Measurements from ENCODE around the gene C1QTNF4. TPM values are rescaled to one million over a fixed set of nuclear protein-coding genes. Genes with fewer than 3 reads are reported as not detected.

C1QTNF4 gene
- total and polyA plus RNA-seq, 2 of the 13 experiments (the other 11 are each of a cell fraction or from before 2014, with no cell fraction given), result not detected

DNA sequence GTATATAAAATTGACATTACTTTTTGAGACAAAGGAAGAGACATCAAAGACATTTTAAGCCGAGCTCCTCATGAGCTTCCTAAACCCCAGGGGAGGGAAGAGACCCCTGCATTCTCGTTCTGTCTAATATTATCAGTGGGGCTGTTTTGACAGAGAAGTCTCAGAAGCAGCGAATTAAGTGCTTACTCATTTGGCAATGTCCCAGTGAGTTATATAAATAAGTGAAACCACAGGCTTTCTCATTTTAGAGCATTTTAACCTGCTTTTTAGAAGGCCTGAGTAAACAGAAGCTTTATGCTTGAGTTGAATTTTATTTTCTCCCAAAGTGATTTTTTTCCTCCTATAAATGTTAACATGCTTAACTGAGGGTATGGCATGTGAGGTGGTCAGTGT lies 23.2 kb upstream of the C1QTNF4 start:
- Histone ChIP-seq H4K20me1 (ENCODE audit: insufficient read depth, low read length) (no peaks in the 10 kb centered on the region), H3K79me2 (ENCODE audit: insufficient read depth, low read length) (no peaks in the 10 kb centered on the region), H3K4me1 (ENCODE audit: insufficient read depth, low read length) (no peaks in the 10 kb centered on the region), H3K36me3 (replicated peaks in 1 of 2; ENCODE audit: control insufficient read depth in 1 of 2, insufficient read depth in 2 of 2, low read length in 2 of 2) (peaks cover 6 to 34% of the 10 kb centered on the region in 2 experiments; a peak in 4 of 5 replicates), H3K4me2 (ENCODE audit: low read depth, low read length) (no peak overlapping the region), H3K9ac (ENCODE audit: insufficient read depth, low read depth, low read length) (no peak overlapping the region), H3K27me3 (ENCODE audit: control insufficient read depth in 1 of 2, insufficient read depth in 2 of 2, low read length in 2 of 2) (no peaks in the 10 kb centered on the region), H3K27ac (ENCODE audit: extremely low read length, insufficient read depth, low read length) (no peak overlapping the region), H3K9me3 (ENCODE audit: low read length) (no peaks in the 10 kb centered on the region), H2AFZ (ENCODE audit: low read length) (no peak overlapping the region), H3K4me3 (replicated peaks in 1 of 3; ENCODE audit: insufficient read depth in 1 of 3, low read depth in 2 of 3, low read length in 3 of 3) (no peak overlapping the region)
- intact Hi-C loops (cut with micrococcal nuclease; ENCODE audit: unreplicated experiment), result no loop called here
- in situ Hi-C loops (cut with HindIII; ENCODE audit: extremely low pct_ligation_motif_present, low pct_unique_long_range_greater_than_20kb), result no loop called here
- POLR2A ChIA-PET, result interaction anchor here (0.8 to 1.0 kb wide), 2 partner anchors 30 to 39 kb away, joined by 3 read pairs; partner anchors contain the start of genes KBTBD4 and NDUFS3
- 97% methylated on average over 3 of the region's 3 CpGs for WGBS (ENCODE audit: low lambda C conversion rate)
- BruUV-seq (replicated peaks), result no TSS peak
- CTCF ChIA-PET (ENCODE audit: low intra/inter-chr PET ratio, low total read pairs), result no interaction called here
- no peak for ATAC-seq
- FAIRE-seq, result no peak
- no peak for TF ChIP-seq ZNF678 (CRISPR knock-in tag; IDR thresholded peaks at IDR 0.05)
- no peak for DNase-seq (ENCODE audit: low spot score)

DNA sequence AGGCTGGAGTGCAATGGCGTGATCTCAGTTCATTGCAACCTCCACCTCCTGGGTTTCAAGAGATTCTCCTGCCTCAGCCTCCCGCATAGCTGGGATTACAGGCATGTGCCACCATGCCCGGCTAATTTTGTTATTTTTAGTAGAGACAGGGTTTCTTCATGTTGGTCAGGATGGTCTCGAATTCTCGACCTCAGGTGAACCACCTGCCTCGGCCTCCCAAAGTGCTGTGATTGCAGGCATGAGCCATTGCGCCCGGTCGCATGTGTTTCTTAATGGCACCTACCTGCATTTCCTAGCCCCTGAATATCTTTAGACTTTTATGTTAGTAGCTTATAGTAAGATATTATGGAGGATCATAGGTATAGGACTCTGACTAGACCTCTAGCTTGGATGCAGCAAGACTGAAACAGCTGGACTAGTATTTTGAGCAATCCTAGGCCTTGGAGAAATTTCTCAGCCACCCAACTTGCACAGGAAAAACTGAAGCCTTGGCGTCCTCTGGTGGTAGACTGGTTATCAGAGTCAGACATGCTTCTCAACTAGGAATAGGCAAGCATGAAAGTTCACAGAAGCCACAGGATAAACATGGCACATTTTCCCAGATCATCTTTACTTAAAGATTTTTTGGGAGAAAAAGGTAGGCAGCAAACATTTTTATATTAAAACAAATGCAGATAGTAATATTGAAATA lies 22.7 kb upstream of the C1QTNF4 start:
- ATAC-seq, result peak; percentile 85
- POLR2A ChIA-PET, result interaction anchor here (0.8 to 1.0 kb wide), 2 partner anchors 29 to 38 kb away, joined by 3 read pairs; partner anchors contain the start of genes KBTBD4 and NDUFS3
- Histone ChIP-seq H3K27me3 (ENCODE audit: control insufficient read depth in 1 of 2, insufficient read depth in 2 of 2, low read length in 2 of 2) (no peaks in the 10 kb centered on the region), H3K4me3 (replicated peaks in 1 of 3; ENCODE audit: insufficient read depth in 1 of 3, low read depth in 2 of 3, low read length in 3 of 3) (no peak overlapping the region), H3K36me3 (replicated peaks in 1 of 2; ENCODE audit: control insufficient read depth in 1 of 2, insufficient read depth in 2 of 2, low read length in 2 of 2) (peaks cover 3 to 29% of the 10 kb centered on the region in 2 experiments; a peak in 4 of 5 replicates), H3K27ac (ENCODE audit: extremely low read length, insufficient read depth, low read length) (no peak overlapping the region), H3K9me3 (ENCODE audit: low read length) (no peaks in the 10 kb centered on the region), H2AFZ (ENCODE audit: low read length) (no peak overlapping the region), H3K4me2 (ENCODE audit: low read depth, low read length) (no peak overlapping the region), H4K20me1 (ENCODE audit: insufficient read depth, low read length) (no peaks in the 10 kb centered on the region), H3K9ac (ENCODE audit: insufficient read depth, low read depth, low read length) (no peak overlapping the region), H3K4me1 (ENCODE audit: insufficient read depth, low read length) (no peaks in the 10 kb centered on the region), H3K79me2 (ENCODE audit: insufficient read depth, low read length) (no peaks in the 10 kb centered on the region)
- peak; percentile 58 for DNase-seq (ENCODE audit: low spot score)
- FAIRE-seq, result peak; percentile 64
- CTCF ChIA-PET (ENCODE audit: low intra/inter-chr PET ratio, low total read pairs), result no interaction called here
- intact Hi-C loops (cut with micrococcal nuclease; ENCODE audit: unreplicated experiment), result no loop called here
- in situ Hi-C loops (cut with HindIII; ENCODE audit: extremely low pct_ligation_motif_present, low pct_unique_long_range_greater_than_20kb), result no loop called here
- WGBS (ENCODE audit: low lambda C conversion rate), result 84% methylated on average over 10 of the region's 10 CpGs
- BruUV-seq (replicated peaks), result no TSS peak
- TF ChIP-seq ZNF468 (CRISPR knock-in tag; IDR thresholded peaks at IDR 0.05) (no peak), RFXAP (CRISPR knock-in tag; IDR thresholded peaks at IDR 0.05; ENCODE audit: borderline replicate concordance) (0 out of 2 replicates have a peak, but pooled peaks have one; percentile 24), KDM5B (CRISPR knock-in tag; IDR thresholded peaks at IDR 0.05; ENCODE audit: borderline replicate concordance) (no peak), REL (CRISPR knock-in tag; conservative IDR thresholded peaks at IDR 0.05) (no peak), ZNF180 (CRISPR knock-in tag; IDR thresholded peaks at IDR 0.05; ENCODE audit: borderline replicate concordance, low read depth) (no peak), EZH2 (conservative IDR thresholded peaks at IDR 0.05; ENCODE audit: low read depth, low read length) (no peak), ZSCAN21 (CRISPR knock-in tag; IDR thresholded peaks at IDR 0.05; ENCODE audit: borderline replicate concordance) (no peak), GABPA (IDR thresholded peaks at IDR 0.05; ENCODE audit: low read depth, low read length) (no peak), GABPA (CRISPR knock-in tag; IDR thresholded peaks at IDR 0.05; ENCODE audit: low read depth) (0 out of 2 replicates have a peak, but pooled peaks have one; percentile 16), ZNF777 (CRISPR knock-in tag; IDR thresholded peaks at IDR 0.05) (no peak)
- TF ChIP-seq, protein P1, sequence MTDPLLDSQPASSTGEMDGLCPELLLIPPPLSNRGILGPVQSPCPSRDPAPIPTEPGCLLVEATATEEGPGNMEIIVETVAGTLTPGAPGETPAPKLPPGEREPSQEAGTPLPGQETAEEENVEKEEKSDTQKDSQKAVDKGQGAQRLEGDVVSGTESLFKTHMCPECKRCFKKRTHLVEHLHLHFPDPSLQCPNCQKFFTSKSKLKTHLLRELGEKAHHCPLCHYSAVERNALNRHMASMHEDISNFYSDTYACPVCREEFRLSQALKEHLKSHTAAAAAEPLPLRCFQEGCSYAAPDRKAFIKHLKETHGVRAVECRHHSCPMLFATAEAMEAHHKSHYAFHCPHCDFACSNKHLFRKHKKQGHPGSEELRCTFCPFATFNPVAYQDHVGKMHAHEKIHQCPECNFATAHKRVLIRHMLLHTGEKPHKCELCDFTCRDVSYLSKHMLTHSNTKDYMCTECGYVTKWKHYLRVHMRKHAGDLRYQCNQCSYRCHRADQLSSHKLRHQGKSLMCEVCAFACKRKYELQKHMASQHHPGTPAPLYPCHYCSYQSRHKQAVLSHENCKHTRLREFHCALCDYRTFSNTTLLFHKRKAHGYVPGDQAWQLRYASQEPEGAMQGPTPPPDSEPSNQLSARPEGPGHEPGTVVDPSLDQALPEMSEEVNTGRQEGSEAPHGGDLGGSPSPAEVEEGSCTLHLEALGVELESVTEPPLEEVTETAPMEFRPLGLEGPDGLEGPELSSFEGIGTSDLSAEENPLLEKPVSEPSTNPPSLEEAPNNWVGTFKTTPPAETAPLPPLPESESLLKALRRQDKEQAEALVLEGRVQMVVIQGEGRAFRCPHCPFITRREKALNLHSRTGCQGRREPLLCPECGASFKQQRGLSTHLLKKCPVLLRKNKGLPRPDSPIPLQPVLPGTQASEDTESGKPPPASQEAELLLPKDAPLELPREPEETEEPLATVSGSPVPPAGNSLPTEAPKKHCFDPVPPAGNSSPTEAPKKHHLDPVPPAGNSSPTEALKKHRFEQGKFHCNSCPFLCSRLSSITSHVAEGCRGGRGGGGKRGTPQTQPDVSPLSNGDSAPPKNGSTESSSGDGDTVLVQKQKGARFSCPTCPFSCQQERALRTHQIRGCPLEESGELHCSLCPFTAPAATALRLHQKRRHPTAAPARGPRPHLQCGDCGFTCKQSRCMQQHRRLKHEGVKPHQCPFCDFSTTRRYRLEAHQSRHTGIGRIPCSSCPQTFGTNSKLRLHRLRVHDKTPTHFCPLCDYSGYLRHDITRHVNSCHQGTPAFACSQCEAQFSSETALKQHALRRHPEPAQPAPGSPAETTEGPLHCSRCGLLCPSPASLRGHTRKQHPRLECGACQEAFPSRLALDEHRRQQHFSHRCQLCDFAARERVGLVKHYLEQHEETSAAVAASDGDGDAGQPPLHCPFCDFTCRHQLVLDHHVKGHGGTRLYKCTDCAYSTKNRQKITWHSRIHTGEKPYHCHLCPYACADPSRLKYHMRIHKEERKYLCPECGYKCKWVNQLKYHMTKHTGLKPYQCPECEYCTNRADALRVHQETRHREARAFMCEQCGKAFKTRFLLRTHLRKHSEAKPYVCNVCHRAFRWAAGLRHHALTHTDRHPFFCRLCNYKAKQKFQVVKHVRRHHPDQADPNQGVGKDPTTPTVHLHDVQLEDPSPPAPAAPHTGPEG (CRISPR knock-in tag; IDR thresholded peaks at IDR 0.05), result no peak
